ENCODE results near the gene ASPSCR1. TPM values are rescaled to one million over a fixed set of nuclear protein-coding genes. Genes with fewer than 3 reads are reported as not detected.

ASPSCR1 gene
- total and polyA plus RNA-seq, 2 of the 13 experiments (the other 11 are each of a cell fraction or from before 2014, with no cell fraction given): 274 to 314 TPM

DNA sequence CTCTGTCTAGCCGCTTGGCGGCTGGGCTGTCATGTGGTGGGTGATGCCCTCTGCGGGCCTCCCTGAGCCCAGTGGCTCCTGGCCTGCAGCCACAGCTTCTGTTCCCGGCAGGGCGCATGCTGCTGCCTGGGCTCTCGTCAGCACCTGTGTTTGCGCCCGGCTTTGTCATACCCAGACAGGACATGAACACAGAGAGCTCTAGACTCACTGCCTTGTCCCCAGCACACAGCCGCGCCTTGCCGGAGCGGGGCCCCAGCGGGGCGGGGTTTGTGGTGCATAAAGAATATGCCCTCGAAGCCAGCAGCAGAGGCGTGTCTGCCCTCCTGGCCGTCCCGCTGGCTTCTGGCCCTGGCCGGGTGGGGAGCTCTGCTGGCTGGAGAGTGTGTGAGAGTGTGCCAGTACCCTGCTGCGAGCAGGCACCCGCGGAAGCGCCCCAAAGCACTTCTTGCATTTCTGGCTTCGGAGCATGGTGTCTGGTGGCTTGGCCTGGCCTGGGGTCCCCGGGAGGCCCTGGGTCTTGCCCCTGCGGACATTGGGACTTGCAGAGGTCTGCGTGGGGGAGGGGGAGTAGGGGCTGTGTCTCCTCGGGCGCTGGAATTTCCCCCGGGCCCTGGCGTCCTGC, 14.4 kb downstream of the ASPSCR1 start (continued):
- TF ChIP-seq, protein P1, sequence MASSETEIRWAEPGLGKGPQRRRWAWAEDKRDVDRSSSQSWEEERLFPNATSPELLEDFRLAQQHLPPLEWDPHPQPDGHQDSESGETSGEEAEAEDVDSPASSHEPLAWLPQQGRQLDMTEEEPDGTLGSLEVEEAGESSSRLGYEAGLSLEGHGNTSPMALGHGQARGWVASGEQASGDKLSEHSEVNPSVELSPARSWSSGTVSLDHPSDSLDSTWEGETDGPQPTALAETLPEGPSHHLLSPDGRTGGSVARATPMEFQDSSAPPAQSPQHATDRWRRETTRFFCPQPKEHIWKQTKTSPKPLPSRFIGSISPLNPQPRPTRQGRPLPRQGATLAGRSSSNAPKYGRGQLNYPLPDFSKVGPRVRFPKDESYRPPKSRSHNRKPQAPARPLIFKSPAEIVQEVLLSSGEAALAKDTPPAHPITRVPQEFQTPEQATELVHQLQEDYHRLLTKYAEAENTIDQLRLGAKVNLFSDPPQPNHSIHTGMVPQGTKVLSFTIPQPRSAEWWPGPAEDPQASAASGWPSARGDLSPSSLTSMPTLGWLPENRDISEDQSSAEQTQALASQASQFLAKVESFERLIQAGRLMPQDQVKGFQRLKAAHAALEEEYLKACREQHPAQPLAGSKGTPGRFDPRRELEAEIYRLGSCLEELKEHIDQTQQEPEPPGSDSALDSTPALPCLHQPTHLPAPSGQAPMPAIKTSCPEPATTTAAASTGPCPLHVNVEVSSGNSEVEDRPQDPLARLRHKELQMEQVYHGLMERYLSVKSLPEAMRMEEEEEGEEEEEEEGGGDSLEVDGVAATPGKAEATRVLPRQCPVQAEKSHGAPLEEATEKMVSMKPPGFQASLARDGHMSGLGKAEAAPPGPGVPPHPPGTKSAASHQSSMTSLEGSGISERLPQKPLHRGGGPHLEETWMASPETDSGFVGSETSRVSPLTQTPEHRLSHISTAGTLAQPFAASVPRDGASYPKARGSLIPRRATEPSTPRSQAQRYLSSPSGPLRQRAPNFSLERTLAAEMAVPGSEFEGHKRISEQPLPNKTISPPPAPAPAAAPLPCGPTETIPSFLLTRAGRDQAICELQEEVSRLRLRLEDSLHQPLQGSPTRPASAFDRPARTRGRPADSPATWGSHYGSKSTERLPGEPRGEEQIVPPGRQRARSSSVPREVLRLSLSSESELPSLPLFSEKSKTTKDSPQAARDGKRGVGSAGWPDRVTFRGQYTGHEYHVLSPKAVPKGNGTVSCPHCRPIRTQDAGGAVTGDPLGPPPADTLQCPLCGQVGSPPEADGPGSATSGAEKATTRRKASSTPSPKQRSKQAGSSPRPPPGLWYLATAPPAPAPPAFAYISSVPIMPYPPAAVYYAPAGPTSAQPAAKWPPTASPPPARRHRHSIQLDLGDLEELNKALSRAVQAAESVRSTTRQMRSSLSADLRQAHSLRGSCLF (CRISPR knock-in tag; IDR thresholded peaks at IDR 0.05; ENCODE audit: borderline replicate concordance): peak; percentile 73; the same call in 1 of the 2 replicates
- TF ChIP-seq ZNF441 (CRISPR knock-in tag; IDR thresholded peaks at IDR 0.05; ENCODE audit: borderline replicate concordance) (peak; percentile 65; the same call in 1 of the 2 replicates), ZNF605 (CRISPR knock-in tag; IDR thresholded peaks at IDR 0.05) (no peak; the same call in 1 of the 2 replicates), ZNF792 (CRISPR knock-in tag; IDR thresholded peaks at IDR 0.05) (peak; percentile 96), MTA1 (CRISPR knock-in tag; IDR thresholded peaks at IDR 0.05; ENCODE audit: borderline replicate concordance) (peak; percentile 80; the same call in 1 of the 2 replicates), HOXA5 (CRISPR knock-in tag; IDR thresholded peaks at IDR 0.05) (peak; percentile 52; the same call in 1 of the 2 replicates), ZNF777 (CRISPR knock-in tag; IDR thresholded peaks at IDR 0.05) (peak; percentile 75; the same call in 1 of the 2 replicates), HHEX (CRISPR knock-in tag; IDR thresholded peaks at IDR 0.05) (no peak)
- TF ChIP-seq, protein P2, sequence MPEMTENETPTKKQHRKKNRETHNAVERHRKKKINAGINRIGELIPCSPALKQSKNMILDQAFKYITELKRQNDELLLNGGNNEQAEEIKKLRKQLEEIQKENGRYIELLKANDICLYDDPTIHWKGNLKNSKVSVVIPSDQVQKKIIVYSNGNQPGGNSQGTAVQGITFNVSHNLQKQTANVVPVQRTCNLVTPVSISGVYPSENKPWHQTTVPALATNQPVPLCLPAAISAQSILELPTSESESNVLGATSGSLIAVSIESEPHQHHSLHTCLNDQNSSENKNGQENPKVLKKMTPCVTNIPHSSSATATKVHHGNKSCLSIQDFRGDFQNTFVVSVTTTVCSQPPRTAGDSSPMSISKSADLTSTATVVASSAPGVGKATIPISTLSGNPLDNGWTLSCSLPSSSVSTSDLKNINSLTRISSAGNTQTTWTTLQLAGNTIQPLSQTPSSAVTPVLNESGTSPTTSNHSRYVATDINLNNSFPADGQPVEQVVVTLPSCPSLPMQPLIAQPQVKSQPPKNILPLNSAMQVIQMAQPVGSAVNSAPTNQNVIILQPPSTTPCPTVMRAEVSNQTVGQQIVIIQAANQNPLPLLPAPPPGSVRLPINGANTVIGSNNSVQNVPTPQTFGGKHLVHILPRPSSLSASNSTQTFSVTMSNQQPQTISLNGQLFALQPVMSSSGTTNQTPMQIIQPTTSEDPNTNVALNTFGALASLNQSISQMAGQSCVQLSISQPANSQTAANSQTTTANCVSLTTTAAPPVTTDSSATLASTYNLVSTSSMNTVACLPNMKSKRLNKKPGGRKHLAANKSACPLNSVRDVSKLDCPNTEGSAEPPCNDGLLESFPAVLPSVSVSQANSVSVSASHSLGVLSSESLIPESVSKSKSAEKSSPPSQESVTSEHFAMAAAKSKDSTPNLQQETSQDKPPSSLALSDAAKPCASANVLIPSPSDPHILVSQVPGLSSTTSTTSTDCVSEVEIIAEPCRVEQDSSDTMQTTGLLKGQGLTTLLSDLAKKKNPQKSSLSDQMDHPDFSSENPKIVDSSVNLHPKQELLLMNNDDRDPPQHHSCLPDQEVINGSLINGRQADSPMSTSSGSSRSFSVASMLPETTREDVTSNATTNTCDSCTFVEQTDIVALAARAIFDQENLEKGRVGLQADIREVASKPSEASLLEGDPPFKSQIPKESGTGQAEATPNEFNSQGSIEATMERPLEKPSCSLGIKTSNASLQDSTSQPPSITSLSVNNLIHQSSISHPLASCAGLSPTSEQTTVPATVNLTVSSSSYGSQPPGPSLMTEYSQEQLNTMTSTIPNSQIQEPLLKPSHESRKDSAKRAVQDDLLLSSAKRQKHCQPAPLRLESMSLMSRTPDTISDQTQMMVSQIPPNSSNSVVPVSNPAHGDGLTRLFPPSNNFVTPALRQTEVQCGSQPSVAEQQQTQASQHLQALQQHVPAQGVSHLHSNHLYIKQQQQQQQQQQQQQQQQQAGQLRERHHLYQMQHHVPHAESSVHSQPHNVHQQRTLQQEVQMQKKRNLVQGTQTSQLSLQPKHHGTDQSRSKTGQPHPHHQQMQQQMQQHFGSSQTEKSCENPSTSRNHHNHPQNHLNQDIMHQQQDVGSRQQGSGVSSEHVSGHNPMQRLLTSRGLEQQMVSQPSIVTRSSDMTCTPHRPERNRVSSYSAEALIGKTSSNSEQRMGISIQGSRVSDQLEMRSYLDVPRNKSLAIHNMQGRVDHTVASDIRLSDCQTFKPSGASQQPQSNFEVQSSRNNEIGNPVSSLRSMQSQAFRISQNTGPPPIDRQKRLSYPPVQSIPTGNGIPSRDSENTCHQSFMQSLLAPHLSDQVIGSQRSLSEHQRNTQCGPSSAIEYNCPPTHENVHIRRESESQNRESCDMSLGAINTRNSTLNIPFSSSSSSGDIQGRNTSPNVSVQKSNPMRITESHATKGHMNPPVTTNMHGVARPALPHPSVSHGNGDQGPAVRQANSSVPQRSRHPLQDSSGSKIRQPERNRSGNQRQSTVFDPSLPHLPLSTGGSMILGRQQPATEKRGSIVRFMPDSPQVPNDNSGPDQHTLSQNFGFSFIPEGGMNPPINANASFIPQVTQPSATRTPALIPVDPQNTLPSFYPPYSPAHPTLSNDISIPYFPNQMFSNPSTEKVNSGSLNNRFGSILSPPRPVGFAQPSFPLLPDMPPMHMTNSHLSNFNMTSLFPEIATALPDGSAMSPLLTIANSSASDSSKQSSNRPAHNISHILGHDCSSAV (CRISPR knock-in tag; IDR thresholded peaks at IDR 0.05; ENCODE audit: borderline replicate concordance): no peak
- TF ChIP-seq, protein P3, sequence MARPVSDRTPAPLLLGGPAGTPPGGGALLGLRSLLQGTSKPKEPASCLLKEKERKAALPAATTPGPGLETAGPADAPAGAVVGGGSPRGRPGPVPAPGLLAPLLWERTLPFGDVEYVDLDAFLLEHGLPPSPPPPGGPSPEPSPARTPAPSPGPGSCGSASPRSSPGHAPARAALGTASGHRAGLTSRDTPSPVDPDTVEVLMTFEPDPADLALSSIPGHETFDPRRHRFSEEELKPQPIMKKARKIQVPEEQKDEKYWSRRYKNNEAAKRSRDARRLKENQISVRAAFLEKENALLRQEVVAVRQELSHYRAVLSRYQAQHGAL (CRISPR knock-in tag; IDR thresholded peaks at IDR 0.05; ENCODE audit: not compliant biosample characterization): peak; percentile 81
- TF ChIP-seq, protein P4, sequence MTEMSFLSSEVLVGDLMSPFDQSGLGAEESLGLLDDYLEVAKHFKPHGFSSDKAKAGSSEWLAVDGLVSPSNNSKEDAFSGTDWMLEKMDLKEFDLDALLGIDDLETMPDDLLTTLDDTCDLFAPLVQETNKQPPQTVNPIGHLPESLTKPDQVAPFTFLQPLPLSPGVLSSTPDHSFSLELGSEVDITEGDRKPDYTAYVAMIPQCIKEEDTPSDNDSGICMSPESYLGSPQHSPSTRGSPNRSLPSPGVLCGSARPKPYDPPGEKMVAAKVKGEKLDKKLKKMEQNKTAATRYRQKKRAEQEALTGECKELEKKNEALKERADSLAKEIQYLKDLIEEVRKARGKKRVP (CRISPR knock-in tag; IDR thresholded peaks at IDR 0.05): peak in 1 of 2 experiments; percentile 80; a peak in 2 of 4 replicates
